HepG2 (cell line): ENCODE results near the gene MACROD2. TPM values are rescaled to one million over a fixed set of nuclear protein-coding genes. Genes with fewer than 3 reads are reported as not detected.

ENCODE experiments used
- ADNP ChIP-seq: sonication (generic); formaldehyde crosslinking; IDR thresholded peaks from 2 replicates; pipeline ENCODE4 v1.4.0; 2020; ENCODE audit warnings: missing genetic modification reagents
- CREM ChIP-seq, 2 experiments: sonication (generic) in 1 of 2; formaldehyde crosslinking in 1 of 2; IDR thresholded peaks; 2 replicates each; pipeline versions ENCODE4 v1.4.0 to v1.6.1; 2016 to 2020; ENCODE audit warnings: antibody characterized with exemption in 1 of 2, mild to moderate bottlenecking in 1 of 2, missing genetic modification reagents in 1 of 2
- FIP1L1 ChIP-seq: fragments of 200-400 bp; formaldehyde crosslinking; IDR thresholded peaks from 2 replicates; pipeline ENCODE4 v1.6.1; 2018; ENCODE audit warnings: low read depth, mild to moderate bottlenecking, low read length, moderate library complexity, borderline replicate concordance; ENCODE audit not compliant: insufficient read depth
- GABPA ChIP-seq, 2 experiments: IDR thresholded peaks; 2 replicates each; pipeline ENCODE4 v1.6.1; 2011 to 2016; ENCODE audit warnings: low read depth in 2 of 2, low read length in 1 of 2, missing biosample characterization in 1 of 2, missing genetic modification characterization in 1 of 2
- ISL2 ChIP-seq: sonication (generic); formaldehyde crosslinking; IDR thresholded peaks from 2 replicates; pipeline ENCODE4 v1.5.0; 2020; ENCODE audit warnings: missing genetic modification reagents
- NKX3-1 ChIP-seq: sonication (generic); formaldehyde crosslinking; IDR thresholded peaks from 2 replicates; pipeline ENCODE4 v1.5.0; 2020; ENCODE audit warnings: missing genetic modification reagents
- RAD21 ChIP-seq: fragments of 450-650 bp; formaldehyde crosslinking; IDR thresholded peaks from 2 replicates; pipeline ENCODE4 v1.5.0; 2020; ENCODE audit warnings: mild to moderate bottlenecking
- SMAD9 ChIP-seq: sonication (generic); formaldehyde crosslinking; IDR thresholded peaks from 2 replicates; pipeline ENCODE4 v1.5.1; 2020; ENCODE audit warnings: mild to moderate bottlenecking, missing genetic modification reagents
- TBX2 ChIP-seq: sonication (generic); formaldehyde crosslinking; IDR thresholded peaks from 2 replicates; pipeline ENCODE4 v1.5.0; 2020; ENCODE audit warnings: missing genetic modification reagents, mild to moderate bottlenecking, borderline replicate concordance
- YEATS2 ChIP-seq: sonication (generic); formaldehyde crosslinking; IDR thresholded peaks from 2 replicates; pipeline ENCODE4 v1.4.0; 2020; ENCODE audit warnings: missing genetic modification reagents, borderline replicate concordance
- ZBTB7B ChIP-seq: sonication (generic); formaldehyde crosslinking; IDR thresholded peaks from 2 replicates; pipeline ENCODE4 v1.4.0; 2020; ENCODE audit warnings: missing genetic modification reagents
- ZNF232 ChIP-seq: sonication (generic); formaldehyde crosslinking; IDR thresholded peaks from 2 replicates; pipeline ENCODE4 v1.4.0; 2020; ENCODE audit warnings: missing genetic modification reagents, borderline replicate concordance
- ZNF264 ChIP-seq: sonication (generic); formaldehyde crosslinking; IDR thresholded peaks from 2 replicates; pipeline ENCODE4 v1.4.0; 2020; ENCODE audit warnings: missing genetic modification reagents
- ZNF3 ChIP-seq: IDR thresholded peaks from 2 replicates; pipeline ENCODE4 v1.7.0; 2017; ENCODE audit warnings: inconsistent platforms
- ZNF720 ChIP-seq: sonication (generic); formaldehyde crosslinking; IDR thresholded peaks from 2 replicates; pipeline ENCODE4 v1.4.0; 2020; ENCODE audit warnings: missing genetic modification reagents
- ZNF749 ChIP-seq: sonication (generic); formaldehyde crosslinking; IDR thresholded peaks from 2 replicates; pipeline ENCODE4 v1.8.0; 2022; ENCODE audit warnings: mild to moderate bottlenecking, missing genetic modification reagents, moderate library complexity, borderline replicate concordance
- ZSCAN22 ChIP-seq: sonication (generic); formaldehyde crosslinking; IDR thresholded peaks from 2 replicates; pipeline ENCODE4 v1.4.0; 2020; ENCODE audit warnings: mild to moderate bottlenecking, missing genetic modification reagents
- polyA plus RNA-seq, 8 experiments: library from polyadenylated mRNA; depleted of rRNA in 3 of 8; stranded (reverse) in 7 of 8; unstranded in 1 of 8; fragments of >200 nt; fragmentation: Illumina TruSeq in 4 of 8; extraction: Trizol in 4 of 8; gene quantifications; 2 replicates each; pipeline versions ENCODE4 v1.2.1 to v1.2.3, GENCODE V29; 2011 to 2016; ENCODE audit warnings: low read depth in 4 of 8, missing spikeins in 1 of 8, mixed read lengths in 1 of 8; ENCODE audit not compliant: insufficient read depth in 1 of 8
- total RNA-seq, 5 experiments: library from RNA; depleted of rRNA; stranded (reverse); fragments of >200 nt; fragmentation: Illumina TruSeq; extraction: Trizol; gene quantifications; 2 replicates each; pipeline ENCODE4 v1.2.3, GENCODE V29; 2016; ENCODE audit warnings: low read depth in 1 of 5
- TF ChIP-seq, protein P1 (sequence below): sonication (generic); formaldehyde crosslinking; IDR thresholded peaks from 2 replicates; pipeline ENCODE4 v1.4.0; 2020; ENCODE audit warnings: missing genetic modification reagents
- TF ChIP-seq, protein P2 (sequence below): sonication (generic); IDR thresholded peaks from 2 replicates; pipeline ENCODE4 v1.6.1; 2016; ENCODE audit warnings: low read depth, borderline replicate concordance
- TF ChIP-seq, protein P3 (sequence below): sonication (generic); formaldehyde crosslinking; IDR thresholded peaks from 2 replicates; pipeline ENCODE4 v1.5.0; 2020; ENCODE audit warnings: mild to moderate bottlenecking, missing genetic modification reagents
- TF ChIP-seq, protein P4 (sequence below): sonication (generic); formaldehyde crosslinking; IDR thresholded peaks from 2 replicates; pipeline ENCODE4 v1.4.0; 2020; ENCODE audit warnings: missing genetic modification reagents
- TF ChIP-seq, protein P5 (sequence below): sonication (generic); formaldehyde crosslinking; IDR thresholded peaks from 2 replicates; pipeline ENCODE4 v1.5.0; 2020; ENCODE audit warnings: missing genetic modification reagents

Gene MACROD2
- total and polyA plus RNA-seq, 2 of the 13 experiments (the other 11 are each of a cell fraction or from before 2014, with no cell fraction given): 0.13 to 0.51 TPM

DNA sequence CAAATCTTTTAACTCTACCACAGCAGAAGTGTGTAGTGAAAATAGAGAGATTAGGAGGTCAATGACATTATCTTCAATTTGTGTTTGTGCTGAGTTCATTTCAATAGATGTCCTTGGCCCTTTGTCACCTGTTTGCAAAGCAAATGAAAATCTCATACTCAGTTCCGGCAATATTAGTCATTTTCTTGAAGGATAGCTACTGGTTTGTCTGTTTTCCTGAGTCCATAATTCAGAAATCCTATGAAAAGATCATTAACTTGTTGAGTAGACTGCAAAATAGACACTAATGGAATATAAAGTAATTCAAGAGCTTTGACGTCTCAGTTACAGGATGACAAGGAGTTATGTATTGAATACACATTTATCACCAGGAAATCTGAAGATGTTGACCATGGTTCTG, 1163.2 kb downstream of the MACROD2 start (continued):
- TF ChIP-seq, protein P1, sequence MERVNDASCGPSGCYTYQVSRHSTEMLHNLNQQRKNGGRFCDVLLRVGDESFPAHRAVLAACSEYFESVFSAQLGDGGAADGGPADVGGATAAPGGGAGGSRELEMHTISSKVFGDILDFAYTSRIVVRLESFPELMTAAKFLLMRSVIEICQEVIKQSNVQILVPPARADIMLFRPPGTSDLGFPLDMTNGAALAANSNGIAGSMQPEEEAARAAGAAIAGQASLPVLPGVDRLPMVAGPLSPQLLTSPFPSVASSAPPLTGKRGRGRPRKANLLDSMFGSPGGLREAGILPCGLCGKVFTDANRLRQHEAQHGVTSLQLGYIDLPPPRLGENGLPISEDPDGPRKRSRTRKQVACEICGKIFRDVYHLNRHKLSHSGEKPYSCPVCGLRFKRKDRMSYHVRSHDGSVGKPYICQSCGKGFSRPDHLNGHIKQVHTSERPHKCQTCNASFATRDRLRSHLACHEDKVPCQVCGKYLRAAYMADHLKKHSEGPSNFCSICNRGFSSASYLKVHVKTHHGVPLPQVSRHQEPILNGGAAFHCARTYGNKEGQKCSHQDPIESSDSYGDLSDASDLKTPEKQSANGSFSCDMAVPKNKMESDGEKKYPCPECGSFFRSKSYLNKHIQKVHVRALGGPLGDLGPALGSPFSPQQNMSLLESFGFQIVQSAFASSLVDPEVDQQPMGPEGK (CRISPR knock-in tag): 0 out of 2 replicates have a peak, but pooled peaks have one; percentile 8
- TF ChIP-seq, protein P2, sequence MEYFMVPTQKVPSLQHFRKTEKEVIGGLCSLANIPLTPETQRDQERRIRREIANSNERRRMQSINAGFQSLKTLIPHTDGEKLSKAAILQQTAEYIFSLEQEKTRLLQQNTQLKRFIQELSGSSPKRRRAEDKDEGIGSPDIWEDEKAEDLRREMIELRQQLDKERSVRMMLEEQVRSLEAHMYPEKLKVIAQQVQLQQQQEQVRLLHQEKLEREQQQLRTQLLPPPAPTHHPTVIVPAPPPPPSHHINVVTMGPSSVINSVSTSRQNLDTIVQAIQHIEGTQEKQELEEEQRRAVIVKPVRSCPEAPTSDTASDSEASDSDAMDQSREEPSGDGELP: peak; percentile 61; the same call in 1 of the 2 replicates
- peak; percentile 43; the same call in 1 of the 2 replicates for TF ChIP-seq CREM (IDR thresholded peaks at IDR 0.05)
- TF ChIP-seq CREM (CRISPR knock-in tag; IDR thresholded peaks at IDR 0.05): no peak
- no peak for TF ChIP-seq FIP1L1
- TF ChIP-seq, protein P3, sequence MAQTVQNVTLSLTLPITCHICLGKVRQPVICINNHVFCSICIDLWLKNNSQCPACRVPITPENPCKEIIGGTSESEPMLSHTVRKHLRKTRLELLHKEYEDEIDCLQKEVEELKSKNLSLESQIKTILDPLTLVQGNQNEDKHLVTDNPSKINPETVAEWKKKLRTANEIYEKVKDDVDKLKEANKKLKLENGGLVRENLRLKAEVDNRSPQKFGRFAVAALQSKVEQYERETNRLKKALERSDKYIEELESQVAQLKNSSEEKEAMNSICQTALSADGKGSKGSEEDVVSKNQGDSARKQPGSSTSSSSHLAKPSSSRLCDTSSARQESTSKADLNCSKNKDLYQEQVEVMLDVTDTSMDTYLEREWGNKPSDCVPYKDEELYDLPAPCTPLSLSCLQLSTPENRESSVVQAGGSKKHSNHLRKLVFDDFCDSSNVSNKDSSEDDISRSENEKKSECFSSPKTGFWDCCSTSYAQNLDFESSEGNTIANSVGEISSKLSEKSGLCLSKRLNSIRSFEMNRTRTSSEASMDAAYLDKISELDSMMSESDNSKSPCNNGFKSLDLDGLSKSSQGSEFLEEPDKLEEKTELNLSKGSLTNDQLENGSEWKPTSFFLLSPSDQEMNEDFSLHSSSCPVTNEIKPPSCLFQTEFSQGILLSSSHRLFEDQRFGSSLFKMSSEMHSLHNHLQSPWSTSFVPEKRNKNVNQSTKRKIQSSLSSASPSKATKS (CRISPR knock-in tag): no peak
- TF ChIP-seq ZSCAN22 (CRISPR knock-in tag): no peak
- peak; percentile 44; the same call in 1 of the 2 replicates for TF ChIP-seq ZNF749 (CRISPR knock-in tag)
- no peak for TF ChIP-seq TBX2 (CRISPR knock-in tag)
- no peak for TF ChIP-seq ZBTB7B (CRISPR knock-in tag)
- TF ChIP-seq ZNF232 (CRISPR knock-in tag): no peak
- no peak for TF ChIP-seq ADNP (CRISPR knock-in tag)
- TF ChIP-seq ZNF3: no peak
- TF ChIP-seq GABPA (IDR thresholded peaks at IDR 0.05; ENCODE audit: low read depth, low read length): no peak
- TF ChIP-seq GABPA (CRISPR knock-in tag; IDR thresholded peaks at IDR 0.05; ENCODE audit: low read depth): peak; percentile 23; the same call in 1 of the 2 replicates
- no peak for TF ChIP-seq ZNF264
- no peak for TF ChIP-seq RAD21 (CRISPR knock-in tag)
- TF ChIP-seq, protein P4, sequence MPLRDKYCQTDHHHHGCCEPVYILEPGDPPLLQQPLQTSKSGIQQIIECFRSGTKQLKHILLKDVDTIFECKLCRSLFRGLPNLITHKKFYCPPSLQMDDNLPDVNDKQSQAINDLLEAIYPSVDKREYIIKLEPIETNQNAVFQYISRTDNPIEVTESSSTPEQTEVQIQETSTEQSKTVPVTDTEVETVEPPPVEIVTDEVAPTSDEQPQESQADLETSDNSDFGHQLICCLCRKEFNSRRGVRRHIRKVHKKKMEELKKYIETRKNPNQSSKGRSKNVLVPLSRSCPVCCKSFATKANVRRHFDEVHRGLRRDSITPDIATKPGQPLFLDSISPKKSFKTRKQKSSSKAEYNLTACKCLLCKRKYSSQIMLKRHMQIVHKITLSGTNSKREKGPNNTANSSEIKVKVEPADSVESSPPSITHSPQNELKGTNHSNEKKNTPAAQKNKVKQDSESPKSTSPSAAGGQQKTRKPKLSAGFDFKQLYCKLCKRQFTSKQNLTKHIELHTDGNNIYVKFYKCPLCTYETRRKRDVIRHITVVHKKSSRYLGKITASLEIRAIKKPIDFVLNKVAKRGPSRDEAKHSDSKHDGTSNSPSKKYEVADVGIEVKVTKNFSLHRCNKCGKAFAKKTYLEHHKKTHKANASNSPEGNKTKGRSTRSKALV: no peak
- no peak; the same call in 1 of the 2 replicates for TF ChIP-seq NKX3-1
- TF ChIP-seq ZNF720 (CRISPR knock-in tag): no peak
- TF ChIP-seq SMAD9 (CRISPR knock-in tag): no peak
- TF ChIP-seq ISL2 (CRISPR knock-in tag): peak; percentile 89
- TF ChIP-seq, protein P5, sequence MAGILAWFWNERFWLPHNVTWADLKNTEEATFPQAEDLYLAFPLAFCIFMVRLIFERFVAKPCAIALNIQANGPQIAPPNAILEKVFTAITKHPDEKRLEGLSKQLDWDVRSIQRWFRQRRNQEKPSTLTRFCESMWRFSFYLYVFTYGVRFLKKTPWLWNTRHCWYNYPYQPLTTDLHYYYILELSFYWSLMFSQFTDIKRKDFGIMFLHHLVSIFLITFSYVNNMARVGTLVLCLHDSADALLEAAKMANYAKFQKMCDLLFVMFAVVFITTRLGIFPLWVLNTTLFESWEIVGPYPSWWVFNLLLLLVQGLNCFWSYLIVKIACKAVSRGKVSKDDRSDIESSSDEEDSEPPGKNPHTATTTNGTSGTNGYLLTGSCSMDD (CRISPR knock-in tag): no peak
- no peak for TF ChIP-seq YEATS2 (CRISPR knock-in tag)
